Rectal smooth muscle tissue (tissue), 1 donor: ENCODE results near the gene STC2.
A peak's percentile ranks its signal among the peaks of the same experiment; 100 is the strongest.
"Not testable (repeated sequence)": the region's sequence is repeated elsewhere in the genome, so short reads cannot be mapped to it uniquely, and the experiment has no call there.

Experiments
- H3K27ac ChIP-seq: one replicate; pipeline ENCODE4 v1.7.0; 2013; ENCODE audit warnings: low read depth, low read length, inconsistent platforms
- H3K27me3 ChIP-seq: one replicate; pipeline ENCODE4 v1.7.0; 2013; ENCODE audit warnings: low read length; ENCODE audit not compliant: control insufficient read depth, insufficient read depth
- H3K36me3 ChIP-seq: one replicate; pipeline ENCODE4 v1.7.0; 2013; ENCODE audit warnings: low read length; ENCODE audit not compliant: control insufficient read depth, insufficient read depth
- H3K4me1 ChIP-seq: one replicate; pipeline ENCODE4 v1.7.0; 2013; ENCODE audit warnings: low read length; ENCODE audit not compliant: control insufficient read depth, insufficient read depth
- H3K4me3 ChIP-seq: one replicate; pipeline ENCODE4 v1.7.0; 2013; ENCODE audit warnings: low read length
- H3K9ac ChIP-seq: one replicate; pipeline ENCODE4 v1.7.0; 2013; ENCODE audit warnings: low read length

The STC2 gene

DNA sequence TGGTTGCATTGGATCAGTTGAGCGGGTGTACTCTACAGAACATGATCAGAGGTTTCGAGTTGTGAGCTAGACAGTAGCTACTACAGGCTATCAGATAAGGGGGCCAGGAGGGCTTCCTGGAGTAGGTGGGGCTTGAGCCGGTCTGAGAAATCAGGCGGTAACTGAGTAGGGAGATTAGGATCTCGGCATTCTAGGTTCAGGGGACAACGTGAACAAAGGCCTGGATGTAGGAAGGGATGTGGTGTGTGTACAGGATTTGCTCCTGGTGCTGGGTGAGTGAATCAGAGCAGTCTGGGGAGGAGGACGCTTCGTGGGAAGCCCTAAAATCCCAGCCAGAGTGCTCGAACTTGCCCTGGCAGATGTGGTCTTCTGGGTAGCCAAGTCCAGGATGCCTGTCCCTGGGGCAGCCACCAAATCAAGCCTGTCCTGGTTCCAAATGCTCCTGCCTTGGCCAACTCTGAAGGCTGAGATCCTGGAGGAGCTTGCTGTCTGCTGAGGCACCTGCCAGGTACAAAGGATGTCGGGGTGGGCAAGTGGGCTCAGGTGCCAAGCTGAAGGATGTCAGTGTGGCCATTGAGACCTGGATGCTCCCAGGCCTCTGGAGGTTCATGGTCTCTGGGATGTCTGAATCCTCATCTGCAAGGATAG, 33.4 kb downstream of the STC2 start:
- Histone ChIP-seq H3K27me3 (peaks cover 2% of the 10 kb centered on the region), H3K9ac (no peak overlapping the region), H3K36me3 (no peaks in the 10 kb centered on the region), H3K4me1 (peaks cover 3% of the 10 kb centered on the region), H3K4me3 (no peak overlapping the region), H3K27ac (no peak overlapping the region)

DNA sequence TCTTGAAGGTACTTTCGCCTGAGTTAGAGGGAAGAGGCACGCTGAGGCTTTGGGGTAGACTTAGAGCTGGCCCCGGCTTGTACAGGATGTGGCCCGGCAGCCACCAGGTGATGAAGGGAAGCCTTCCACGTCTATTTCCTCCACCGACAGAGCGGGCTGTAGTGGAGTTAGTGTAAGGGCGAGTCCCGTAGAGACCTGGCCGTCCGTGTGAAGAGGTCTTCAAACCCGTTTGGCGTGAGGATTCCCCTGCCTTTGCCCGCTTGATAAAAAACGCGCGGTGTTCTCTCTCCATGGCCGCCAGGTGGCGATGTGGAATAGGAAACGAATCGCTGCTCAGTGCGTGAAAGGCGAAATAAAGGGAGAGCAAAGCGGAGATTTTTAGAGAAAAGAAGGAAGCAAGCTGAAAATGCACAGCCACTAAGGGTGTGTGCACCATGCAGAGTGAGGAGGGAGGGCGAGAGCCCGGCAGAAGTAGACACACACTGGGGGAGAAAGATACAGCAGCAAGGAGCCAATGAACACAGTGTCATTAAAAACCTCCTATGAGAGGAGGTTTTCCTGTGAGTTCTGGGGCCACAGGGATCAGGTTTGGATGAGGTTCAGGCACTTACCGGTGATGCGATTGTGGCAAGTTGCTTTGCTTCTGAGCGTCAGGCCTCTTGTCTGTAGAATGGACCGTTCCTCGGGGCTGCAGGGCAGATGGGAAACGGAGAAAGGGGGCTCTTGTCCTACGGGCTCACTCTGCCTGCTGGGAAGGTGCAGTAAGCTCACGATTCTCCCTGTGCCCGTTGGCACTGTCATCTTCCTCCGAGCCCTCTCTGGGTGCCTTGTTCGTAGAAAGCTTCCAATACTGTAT, 34.2 kb downstream of the STC2 start:
- Histone ChIP-seq H3K27me3 (no peaks in the 10 kb centered on the region), H3K4me3 (no peak overlapping the region), H3K9ac (no peak overlapping the region)

DNA sequence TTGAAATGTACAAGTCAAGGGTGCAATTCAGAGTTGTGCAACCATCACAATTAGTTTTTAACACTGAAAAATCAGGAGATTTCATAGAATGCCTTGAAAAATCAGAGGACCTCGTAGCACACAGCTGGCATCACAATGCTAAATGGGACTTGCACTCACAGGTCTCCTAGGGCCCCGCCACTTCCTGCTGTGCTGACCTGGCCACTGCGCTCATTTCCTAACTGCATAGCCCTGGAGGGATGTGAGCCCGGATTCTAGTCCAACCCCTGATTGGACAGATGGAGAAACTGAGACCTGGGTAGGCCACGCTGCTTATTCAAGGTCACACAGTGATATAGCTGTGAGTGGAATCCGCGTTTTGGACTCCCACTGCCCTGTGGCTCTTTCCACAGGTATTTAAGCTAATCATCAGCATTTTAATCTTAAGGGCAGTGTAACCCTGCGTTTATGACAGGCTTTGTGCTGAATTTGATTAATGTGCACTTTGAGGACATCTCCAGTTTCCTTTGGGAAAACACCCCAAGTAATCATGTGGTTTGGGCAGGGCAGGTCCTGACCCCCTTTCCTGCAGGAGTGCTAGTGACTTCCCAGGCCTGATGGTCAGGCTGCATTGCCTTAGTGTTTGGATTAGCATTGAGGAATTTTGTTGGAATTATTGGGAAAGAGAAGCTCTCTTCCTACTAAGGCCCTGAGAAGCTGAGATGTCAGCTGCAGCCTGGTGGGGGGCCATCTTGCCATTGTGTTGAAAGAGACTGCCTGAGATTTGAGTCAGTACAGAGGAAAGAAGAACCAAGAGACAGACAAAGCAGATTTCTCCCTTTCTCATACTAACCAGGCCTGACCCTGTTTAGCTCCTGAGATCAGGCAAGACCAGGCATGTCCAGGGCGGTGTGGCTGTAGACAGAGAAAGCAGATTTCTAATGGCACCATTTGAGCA, 36.2 kb downstream of the STC2 start:
- Histone ChIP-seq H3K27me3 (peaks cover 2% of the 10 kb centered on the region), H3K4me1 (peaks cover 3% of the 10 kb centered on the region)

More for the DNA sequence above, 34.2 kb downstream of the STC2 start:
- no peaks in the 10 kb centered on the region for H3K36me3 ChIP-seq
- H3K27ac ChIP-seq = no peak overlapping the region
- peaks cover 3% of the 10 kb centered on the region for H3K4me1 ChIP-seq

DNA sequence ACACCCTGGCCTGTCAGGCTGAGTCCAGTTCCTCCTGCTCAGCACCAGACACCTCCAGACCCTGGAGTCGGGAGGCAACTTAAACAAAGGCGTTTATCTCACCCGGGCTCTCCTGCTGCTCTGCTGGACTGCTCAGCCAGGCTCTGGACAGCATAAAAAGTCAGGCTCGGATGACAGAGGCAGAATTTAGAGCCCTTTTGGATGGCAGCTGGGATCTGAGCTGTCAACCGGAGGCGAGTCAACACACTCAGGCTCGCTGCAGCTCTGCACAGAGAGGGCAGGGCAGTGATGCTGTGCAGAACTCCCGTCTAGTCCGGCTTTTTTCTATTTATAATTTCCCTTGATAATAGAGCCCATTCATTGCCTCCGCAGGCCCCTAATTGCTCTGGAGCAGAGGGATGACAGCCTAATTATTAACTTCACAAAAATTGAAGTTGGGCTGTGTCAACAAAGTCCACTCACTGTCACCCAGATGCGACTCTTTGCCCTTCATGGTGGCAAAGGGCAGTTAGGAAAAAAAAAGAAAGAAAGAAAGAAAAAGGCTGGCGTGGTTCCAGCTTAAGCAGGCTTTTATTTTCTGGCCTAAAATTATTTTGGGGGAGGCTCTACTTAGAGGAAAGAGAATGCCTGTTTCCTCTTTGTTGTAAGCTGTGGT, 37.6 kb downstream of the STC2 start:
- peaks cover 3% of the 10 kb centered on the region for H3K4me1 ChIP-seq
- H3K27ac ChIP-seq = peak overlapping the region; percentile 35
- H3K27me3 ChIP-seq = peaks cover 2% of the 10 kb centered on the region
- H3K36me3 ChIP-seq = no peaks in the 10 kb centered on the region
- H3K9ac ChIP-seq = no peak overlapping the region
- H3K4me3 ChIP-seq = no peak overlapping the region

More for the DNA sequence above, 36.2 kb downstream of the STC2 start:
- Histone ChIP-seq H3K9ac (no peak overlapping the region), H3K4me3 (no peak overlapping the region), H3K27ac (no peak overlapping the region), H3K36me3 (no peaks in the 10 kb centered on the region)

DNA sequence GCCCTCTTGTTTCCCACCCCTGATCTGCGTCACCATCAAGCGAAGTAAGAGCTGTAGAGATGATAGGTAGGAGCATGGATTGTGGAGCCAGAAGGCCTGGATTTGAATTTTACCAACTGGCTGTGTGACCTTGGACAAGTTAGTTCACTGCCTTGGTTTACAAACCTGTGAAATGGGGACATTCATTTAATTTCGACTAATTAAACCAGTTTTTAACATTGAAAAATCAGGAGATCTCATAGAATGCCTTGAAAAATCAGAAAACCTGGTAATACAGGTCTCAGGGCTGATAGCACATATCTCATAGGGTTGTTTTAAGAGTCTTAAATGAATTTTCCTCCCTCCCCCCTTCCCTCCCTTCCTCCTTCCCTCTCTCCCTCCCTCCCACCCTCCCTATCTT, 38.8 kb downstream of the STC2 start:
- Histone ChIP-seq H3K4me1 (peaks cover 3% of the 10 kb centered on the region), H3K27ac (no peak overlapping the region), H3K4me3 (no peak overlapping the region), H3K9ac (no peak overlapping the region), H3K27me3 (peaks cover 2% of the 10 kb centered on the region), H3K36me3 (no peaks in the 10 kb centered on the region)

DNA sequence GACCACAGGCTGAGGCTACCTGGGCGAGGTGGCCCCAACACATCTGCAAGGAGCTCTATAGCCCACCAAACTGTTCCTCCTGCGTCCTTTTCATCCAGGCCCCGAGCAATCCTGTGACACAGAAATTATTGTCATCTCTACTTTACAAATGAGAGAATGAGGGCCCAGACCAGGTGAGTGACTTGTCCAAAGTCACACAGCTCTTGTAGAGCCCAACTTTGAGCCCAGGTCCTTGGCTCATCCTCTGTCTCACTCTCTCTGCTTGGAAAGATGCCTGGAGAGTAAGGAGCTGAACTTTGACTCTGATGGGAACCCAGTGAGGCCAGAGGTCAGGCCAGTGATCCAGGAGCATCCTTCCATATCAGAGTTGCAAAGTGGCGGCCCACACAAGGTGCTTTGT, 39.6 kb downstream of the STC2 start:
- peaks cover 3% of the 10 kb centered on the region for H3K4me1 ChIP-seq
- H3K9ac ChIP-seq = no peak overlapping the region
- H3K4me3 ChIP-seq = no peak overlapping the region
- H3K36me3 ChIP-seq = no peaks in the 10 kb centered on the region
- H3K27me3 ChIP-seq = peaks cover 6% of the 10 kb centered on the region
- H3K27ac ChIP-seq = no peak overlapping the region

DNA sequence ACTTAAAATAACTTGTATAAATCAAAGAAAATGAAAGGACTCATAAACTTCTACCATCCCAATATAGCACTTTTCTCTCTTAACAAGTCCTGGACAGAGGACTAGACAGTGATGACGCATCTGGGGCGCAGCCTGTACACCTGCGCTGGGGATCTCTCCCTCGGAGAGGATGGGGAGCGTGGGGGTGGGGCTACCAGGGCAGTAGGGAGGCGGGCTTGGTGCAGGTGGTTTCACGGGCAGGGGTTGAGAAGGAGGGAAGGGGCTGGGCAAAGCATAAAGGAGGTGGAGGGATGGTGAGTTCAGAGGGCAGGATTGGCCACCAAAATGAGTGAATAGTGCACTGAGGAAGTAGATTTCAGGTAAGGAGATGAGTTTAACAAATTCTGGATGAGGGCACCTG, 41.1 kb downstream of the STC2 start:
- H3K36me3 ChIP-seq = no peaks in the 10 kb centered on the region
- no peak overlapping the region for H3K27ac ChIP-seq
- H3K27me3 ChIP-seq = peaks cover 6% of the 10 kb centered on the region
- no peak overlapping the region for H3K9ac ChIP-seq
- no peak overlapping the region for H3K4me3 ChIP-seq
- H3K4me1 ChIP-seq = peaks cover 5% of the 10 kb centered on the region

DNA sequence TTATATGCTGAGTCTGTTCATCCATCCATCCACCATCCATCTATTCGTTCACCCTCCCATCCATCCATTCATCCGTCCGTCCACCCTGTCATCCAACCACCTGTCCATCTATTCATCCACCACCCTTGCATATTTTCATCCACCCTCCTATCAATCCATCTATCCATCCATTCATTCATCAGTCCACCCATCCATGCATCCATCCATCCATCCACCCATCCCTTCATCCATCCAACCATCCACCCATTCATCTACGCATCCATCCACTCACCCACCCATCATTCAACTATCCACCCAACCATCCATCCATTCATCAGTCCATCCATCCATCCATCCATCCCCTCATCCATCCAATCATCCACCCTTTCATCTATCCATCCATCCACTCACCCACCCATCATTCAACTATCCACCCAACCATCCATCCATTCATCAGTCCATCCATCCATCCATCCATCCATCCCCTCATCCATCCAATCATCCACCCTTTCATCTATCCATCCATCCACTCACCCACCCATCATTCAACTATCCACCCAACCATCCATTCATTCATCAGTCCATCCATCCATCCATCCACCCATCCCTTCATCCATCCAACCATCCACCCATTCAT, 43.8 kb downstream of the STC2 start:
- H3K27me3 ChIP-seq, H3K36me3 ChIP-seq, H3K4me1 ChIP-seq, H3K27ac ChIP-seq, H3K9ac ChIP-seq, H3K4me3 ChIP-seq: not testable (repeated sequence)

DNA sequence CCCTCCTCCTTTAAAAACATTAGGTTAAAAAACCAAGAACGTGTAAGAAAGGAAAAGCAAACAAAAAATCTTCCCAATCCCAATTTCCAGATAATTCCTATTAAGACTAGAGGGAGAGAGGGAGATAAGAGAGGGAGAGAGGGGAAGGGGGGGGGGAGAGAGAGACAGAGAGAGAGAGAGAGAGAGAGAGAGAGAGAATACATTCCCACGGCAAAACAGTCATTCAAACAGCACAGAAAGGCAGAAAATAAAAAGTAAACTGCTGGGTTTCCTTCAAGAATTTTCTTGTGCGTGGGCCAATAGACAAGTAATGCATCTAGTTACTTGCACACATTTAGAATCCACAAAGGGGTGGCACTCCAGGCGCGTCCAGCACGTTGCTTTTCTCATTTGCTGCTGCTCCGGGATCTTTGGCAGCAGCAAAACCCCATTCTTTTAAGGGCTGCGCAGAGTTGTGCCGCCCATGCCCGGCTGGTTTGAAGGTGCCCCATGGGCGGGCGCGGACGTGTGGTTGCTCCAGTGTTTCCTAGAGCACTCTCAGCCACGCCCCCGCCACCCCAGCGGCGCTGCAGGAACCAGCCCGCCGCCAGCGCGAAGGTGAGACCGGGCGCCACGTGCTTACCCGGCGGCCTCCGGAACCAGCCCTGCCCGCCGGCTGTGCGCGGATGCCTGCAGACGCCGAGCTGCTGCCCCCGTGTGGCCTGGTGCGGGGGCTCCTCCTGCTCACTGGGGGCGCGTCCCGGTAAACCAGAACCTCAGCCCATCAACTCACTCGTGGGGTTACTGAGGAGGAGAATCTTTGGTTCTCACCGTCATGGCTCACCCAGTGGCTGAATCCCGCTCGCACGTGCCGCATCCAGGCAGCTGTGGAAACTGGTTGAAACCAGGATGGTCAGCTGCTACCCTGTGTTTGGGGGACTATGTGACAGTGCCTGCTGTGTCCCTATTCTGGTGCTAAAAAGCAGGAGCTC, 44.6 kb downstream of the STC2 start:
- peak overlapping the region; percentile 5 for H3K4me3 ChIP-seq
- H3K36me3 ChIP-seq = no peaks in the 10 kb centered on the region
- peaks cover 2% of the 10 kb centered on the region for H3K4me1 ChIP-seq
- H3K9ac ChIP-seq = no peak overlapping the region
- H3K27ac ChIP-seq = no peak overlapping the region
- peaks cover 6% of the 10 kb centered on the region for H3K27me3 ChIP-seq

DNA sequence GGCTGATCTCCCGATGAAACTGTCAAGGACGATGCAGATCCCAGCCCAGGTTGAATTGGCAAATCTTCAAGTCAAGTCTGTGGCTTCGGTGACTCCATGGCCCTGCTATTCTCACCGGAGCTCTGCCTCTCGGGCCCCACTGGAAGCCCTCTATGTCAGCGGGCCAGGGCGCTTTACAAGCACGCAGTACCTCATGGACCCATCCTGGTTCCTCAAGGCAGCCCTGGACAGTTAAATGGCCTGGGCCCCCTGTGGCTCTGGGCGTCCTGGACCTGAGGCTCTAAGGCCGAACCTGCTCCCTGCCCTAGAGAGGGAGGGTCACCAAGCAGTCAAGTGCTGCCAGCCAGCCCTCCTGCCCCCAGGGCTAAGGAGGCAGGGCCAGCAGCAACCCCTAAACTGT, 45.3 kb downstream of the STC2 start:
- peaks cover 3% of the 10 kb centered on the region for H3K27me3 ChIP-seq
- no peak overlapping the region for H3K9ac ChIP-seq
- H3K27ac ChIP-seq = no peak overlapping the region
- H3K4me3 ChIP-seq = no peak overlapping the region
- peaks cover 2% of the 10 kb centered on the region for H3K4me1 ChIP-seq
- H3K36me3 ChIP-seq = no peaks in the 10 kb centered on the region

DNA sequence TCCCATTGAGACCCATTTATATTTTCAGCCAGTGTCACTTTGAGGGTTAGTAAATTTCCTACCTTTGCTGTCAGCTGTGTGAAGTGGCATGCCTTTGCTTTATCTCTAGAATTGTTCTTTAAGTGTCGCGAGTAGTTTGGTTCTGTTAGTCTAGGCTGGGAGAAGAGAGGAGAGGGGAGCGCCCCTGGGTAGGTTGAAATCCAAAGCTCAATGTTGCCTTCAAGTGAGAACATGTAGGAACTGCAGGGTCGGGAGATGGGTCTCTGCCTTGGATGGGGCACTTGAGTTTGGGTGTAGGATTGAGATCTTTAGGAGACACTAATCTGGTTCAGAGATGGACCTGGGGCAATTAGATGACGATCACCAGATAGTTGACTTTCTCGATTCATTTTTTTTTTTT, 46.3 kb downstream of the STC2 start:
- H3K36me3 ChIP-seq = no peaks in the 10 kb centered on the region
- H3K4me1 ChIP-seq = peaks cover 2% of the 10 kb centered on the region
- no peak overlapping the region for H3K27ac ChIP-seq
- peaks cover 3% of the 10 kb centered on the region for H3K27me3 ChIP-seq
- no peak overlapping the region for H3K9ac ChIP-seq
- no peak overlapping the region for H3K4me3 ChIP-seq
